HepG2 (cell line): Measurements from ENCODE around the gene RDH13.

Source experiments
- CTCF ChIP-seq: sonication (generic); formaldehyde crosslinking; IDR thresholded peaks from 2 replicates; pipeline ENCODE4 v1.5.0; 2020; ENCODE audit warnings: mild to moderate bottlenecking, missing genetic modification reagents, moderate library complexity
- MAZ ChIP-seq, 2 experiments: sonication (generic) in 1 of 2; formaldehyde crosslinking in 1 of 2; IDR thresholded peaks; 2 replicates each; pipeline versions ENCODE4 v1.5.0 to v1.6.1; 2012 to 2020; ENCODE audit warnings: low read depth in 2 of 2, mild to moderate bottlenecking in 2 of 2, borderline replicate concordance in 1 of 2, improper control_type of control experiment in 1 of 2, low read length in 1 of 2, missing genetic modification reagents in 1 of 2, moderate library complexity in 1 of 2
- MYNN ChIP-seq: sonication (generic); formaldehyde crosslinking; IDR thresholded peaks from 2 replicates; pipeline ENCODE4 v1.4.0; 2020; ENCODE audit warnings: mild to moderate bottlenecking, low read depth, missing genetic modification reagents
- RELA ChIP-seq: sonication (generic); formaldehyde crosslinking; IDR thresholded peaks from 2 replicates; pipeline ENCODE4 v1.4.0; 2020; ENCODE audit warnings: missing genetic modification reagents

GRCh38 chr19:55085923-55086715 is 23.2 kb upstream of the RDH13 start:
- no peak for TF ChIP-seq MYNN (CRISPR knock-in tag)
- no peak for TF ChIP-seq CTCF (CRISPR knock-in tag)
- TF ChIP-seq MAZ (IDR thresholded peaks at IDR 0.05; ENCODE audit: borderline replicate concordance, low read depth, low read length) = no peak
- no peak for TF ChIP-seq MAZ (CRISPR knock-in tag; IDR thresholded peaks at IDR 0.05; ENCODE audit: low read depth)
- no peak for TF ChIP-seq RELA (CRISPR knock-in tag)
